Muscle of back (tissue), 11 donors: ENCODE measurements around the gene TNK2. TPM values are rescaled to one million over a fixed set of nuclear protein-coding genes. Genes with fewer than 3 reads are reported as not detected.
A peak's percentile ranks its signal among the peaks of the same experiment; 100 is the strongest.
"Not testable (repeated sequence)": the region's sequence is repeated elsewhere in the genome, so short reads cannot be mapped to it uniquely, and the experiment has no call there.

Experiments
- DNase-seq, 3 donors: peaks; one replicate each; pipeline versions ENCODE4 v3.0.0 to v3.0.0-alpha.2; 2013
- polyA plus RNA-seq, 10 donors: library from polyadenylated mRNA; unstranded; fragments of 120-200 nt; gene quantifications; one replicate each; pipeline ENCODE4 v1.2.1, GENCODE V29; 2013; ENCODE audit not compliant: insufficient read length in 10 of 10

Gene TNK2
- polyA plus RNA-seq, 10 donors: 56.0 to 130 (median 89.8) TPM

- no peak for DNase-seq
These were observed 54.4 kb downstream of the TNK2 start for GRCh38 chr3:195853996-195854395.

GRCh38 chr3:195853036-195853435 lies 55.3 kb downstream of the TNK2 start:
- no peak for DNase-seq

- DNase-seq: peak; percentile 89 to 94 (median 92)
These were observed 57.4 kb downstream of the TNK2 start for GRCh38 chr3:195850857-195851543.

GRCh38 chr3:195849322-195850074 lies 58.9 kb downstream of the TNK2 start:
- DNase-seq: no peak

GRCh38 chr3:195847055-195847950 lies 61.0 kb downstream of the TNK2 start:
- no peak for DNase-seq

GRCh38 chr3:195845483-195845882 lies 62.9 kb downstream of the TNK2 start:
- no peak for DNase-seq

GRCh38 chr3:195844671-195845218 lies 63.6 kb downstream of the TNK2 start:
- no peak for DNase-seq

- DNase-seq: peak in 1 of 3 donors; percentile 28
These were observed 68.9 kb downstream of the TNK2 start for GRCh38 chr3:195839260-195840010.

- no peak for DNase-seq
These were observed 69.6 kb downstream of the TNK2 start for GRCh38 chr3:195838714-195839113.

GRCh38 chr3:195836476-195837135 lies 71.7 kb downstream of the TNK2 start:
- no peak for DNase-seq

GRCh38 chr3:195835791-195836190 lies 72.6 kb downstream of the TNK2 start:
- no peak for DNase-seq

GRCh38 chr3:195834675-195835583 lies 73.4 kb downstream of the TNK2 start:
- DNase-seq: no peak

GRCh38 chr3:195829897-195830254 lies 78.5 kb downstream of the TNK2 start:
- no peak for DNase-seq

GRCh38 chr3:195828762-195829161 lies 79.6 kb downstream of the TNK2 start:
- DNase-seq: no peak

GRCh38 chr3:195825857-195826804 lies 82.2 kb downstream of the TNK2 start:
- DNase-seq: no peak

GRCh38 chr3:195825191-195825588 lies 83.2 kb downstream of the TNK2 start:
- DNase-seq: no peak

GRCh38 chr3:195824425-195825190 lies 83.7 kb downstream of the TNK2 start:
- DNase-seq: not testable (repeated sequence)

- no peak for DNase-seq
These were observed 84.4 kb downstream of the TNK2 start for GRCh38 chr3:195823999-195824398.
